ENCODE measurements around the gene DEDD.

GRCh38 chr1:161096015-161096414, 36.5 kb downstream of the DEDD start:
- TF ChIP-seq CTCF (IDR thresholded peaks at IDR 0.05) (no peak), ZFX (IDR thresholded peaks at IDR 0.05; ENCODE audit: borderline replicate concordance) (no peak)
